ENCODE data around the gene TACSTD2. TPM values are rescaled to one million over a fixed set of nuclear protein-coding genes. Genes with fewer than 3 reads are reported as not detected.

The TACSTD2 gene
- total and polyA plus RNA-seq, 2 of the 13 experiments (the other 11 are each of a cell fraction or from before 2014, with no cell fraction given): not detected

DNA sequence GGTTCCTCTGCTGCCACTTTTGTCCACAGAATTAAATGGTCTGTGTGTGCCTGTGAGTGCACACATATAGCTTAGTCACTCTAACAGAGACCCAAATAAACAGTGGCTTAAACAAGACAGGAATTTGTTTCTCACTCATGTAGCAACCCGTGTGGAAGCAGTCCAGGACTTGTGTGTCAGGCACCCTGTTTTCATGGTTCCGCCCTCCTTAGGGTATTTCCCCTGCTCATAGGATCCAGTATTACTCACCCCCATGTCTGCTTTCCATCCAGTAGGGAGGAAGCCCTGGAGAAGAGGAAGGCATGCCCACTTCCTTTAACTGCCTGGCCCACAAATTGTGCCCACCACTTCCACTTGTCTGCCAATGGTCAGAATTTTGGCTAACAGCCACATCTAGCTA is 41.3 kb upstream of the TACSTD2 start:
- no peak for DNase-seq (ENCODE audit: low spot score)
- no peaks in the 10 kb centered on the region for H3K9me3 ChIP-seq (ENCODE audit: low read length)
- ATAC-seq: no peak
- ChIA-PET POLR2A (no interaction called here), CTCF (ENCODE audit: low intra/inter-chr PET ratio, low total read pairs) (no interaction called here)
- H3K36me3 ChIP-seq (replicated peaks in 1 of 2; ENCODE audit: control insufficient read depth in 1 of 2, insufficient read depth in 2 of 2, low read length in 2 of 2): no peaks in the 10 kb centered on the region
- intact Hi-C loops (cut with micrococcal nuclease; ENCODE audit: unreplicated experiment): no loop called here
- no peak overlapping the region for H2AFZ ChIP-seq (ENCODE audit: low read length)
- no peak overlapping the region for H3K4me2 ChIP-seq (ENCODE audit: low read depth, low read length)
- in situ Hi-C loops (cut with HindIII; ENCODE audit: extremely low pct_ligation_motif_present, low pct_unique_long_range_greater_than_20kb): no loop called here
- TF ChIP-seq KLF9 (CRISPR knock-in tag; IDR thresholded peaks at IDR 0.05; ENCODE audit: low read depth) (no peak), ZNF207 (IDR thresholded peaks at IDR 0.05; ENCODE audit: borderline replicate concordance) (no peak), CCAR2 (optimal IDR thresholded peaks at IDR 0.05; ENCODE audit: low read depth, low read length) (no peak), EP300 (IDR thresholded peaks at IDR 0.05; ENCODE audit: low read depth in 2 of 2, low read length in 2 of 2) (no peak), EP300 (CRISPR knock-in tag; IDR thresholded peaks at IDR 0.05; ENCODE audit: borderline replicate concordance) (no peak), MEIS1 (CRISPR knock-in tag; IDR thresholded peaks at IDR 0.05; ENCODE audit: borderline replicate concordance) (no peak), NFIC (IDR thresholded peaks at IDR 0.05; ENCODE audit: low read length) (no peak), ELF4 (CRISPR knock-in tag; IDR thresholded peaks at IDR 0.05; ENCODE audit: borderline replicate concordance) (no peak), KAT7 (CRISPR knock-in tag; IDR thresholded peaks at IDR 0.05; ENCODE audit: borderline replicate concordance) (no peak), NR1H2 (CRISPR knock-in tag; IDR thresholded peaks at IDR 0.05; ENCODE audit: borderline replicate concordance, low read depth) (no peak), CBX5 (CRISPR knock-in tag; IDR thresholded peaks at IDR 0.05; ENCODE audit: borderline replicate concordance) (no peak), ZNF589 (CRISPR knock-in tag; conservative IDR thresholded peaks at IDR 0.05) (no peak), FOSL2 (CRISPR knock-in tag; IDR thresholded peaks at IDR 0.05) (no peak)
- TF ChIP-seq, protein P1, sequence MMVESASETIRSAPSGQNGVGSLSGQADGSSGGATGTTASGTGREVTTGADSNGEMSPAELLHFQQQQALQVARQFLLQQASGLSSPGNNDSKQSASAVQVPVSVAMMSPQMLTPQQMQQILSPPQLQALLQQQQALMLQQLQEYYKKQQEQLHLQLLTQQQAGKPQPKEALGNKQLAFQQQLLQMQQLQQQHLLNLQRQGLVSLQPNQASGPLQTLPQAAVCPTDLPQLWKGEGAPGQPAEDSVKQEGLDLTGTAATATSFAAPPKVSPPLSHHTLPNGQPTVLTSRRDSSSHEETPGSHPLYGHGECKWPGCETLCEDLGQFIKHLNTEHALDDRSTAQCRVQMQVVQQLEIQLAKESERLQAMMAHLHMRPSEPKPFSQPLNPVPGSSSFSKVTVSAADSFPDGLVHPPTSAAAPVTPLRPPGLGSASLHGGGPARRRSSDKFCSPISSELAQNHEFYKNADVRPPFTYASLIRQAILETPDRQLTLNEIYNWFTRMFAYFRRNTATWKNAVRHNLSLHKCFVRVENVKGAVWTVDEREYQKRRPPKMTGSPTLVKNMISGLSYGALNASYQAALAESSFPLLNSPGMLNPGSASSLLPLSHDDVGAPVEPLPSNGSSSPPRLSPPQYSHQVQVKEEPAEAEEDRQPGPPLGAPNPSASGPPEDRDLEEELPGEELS (CRISPR knock-in tag; IDR thresholded peaks at IDR 0.05): no peak
- TF ChIP-seq, protein P2, sequence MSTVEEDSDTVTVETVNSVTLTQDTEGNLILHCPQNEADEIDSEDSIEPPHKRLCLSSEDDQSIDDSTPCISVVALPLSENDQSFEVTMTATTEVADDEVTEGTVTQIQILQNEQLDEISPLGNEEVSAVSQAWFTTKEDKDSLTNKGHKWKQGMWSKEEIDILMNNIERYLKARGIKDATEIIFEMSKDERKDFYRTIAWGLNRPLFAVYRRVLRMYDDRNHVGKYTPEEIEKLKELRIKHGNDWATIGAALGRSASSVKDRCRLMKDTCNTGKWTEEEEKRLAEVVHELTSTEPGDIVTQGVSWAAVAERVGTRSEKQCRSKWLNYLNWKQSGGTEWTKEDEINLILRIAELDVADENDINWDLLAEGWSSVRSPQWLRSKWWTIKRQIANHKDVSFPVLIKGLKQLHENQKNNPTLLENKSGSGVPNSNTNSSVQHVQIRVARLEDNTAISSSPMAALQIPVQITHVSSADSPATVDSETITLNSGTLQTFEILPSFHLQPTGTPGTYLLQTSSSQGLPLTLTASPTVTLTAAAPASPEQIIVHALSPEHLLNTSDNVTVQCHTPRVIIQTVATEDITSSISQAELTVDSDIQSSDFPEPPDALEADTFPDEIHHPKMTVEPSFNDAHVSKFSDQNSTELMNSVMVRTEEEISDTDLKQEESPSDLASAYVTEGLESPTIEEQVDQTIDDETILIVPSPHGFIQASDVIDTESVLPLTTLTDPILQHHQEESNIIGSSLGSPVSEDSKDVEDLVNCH (CRISPR knock-in tag; IDR thresholded peaks at IDR 0.05): no peak
- FAIRE-seq: no peak
- WGBS (ENCODE audit: low lambda C conversion rate): 43% methylated on average over 2 of the region's 2 CpGs
- H3K4me1 ChIP-seq (ENCODE audit: insufficient read depth, low read length): peaks cover 11% of the 10 kb centered on the region
- H4K20me1 ChIP-seq (ENCODE audit: insufficient read depth, low read length): no peaks in the 10 kb centered on the region
- H3K9ac ChIP-seq (ENCODE audit: insufficient read depth, low read depth, low read length): no peak overlapping the region
- 0 out of 5 replicates have a peak, but pooled peaks cover 0 to 17% of the 10 kb centered on the region in 2 experiments for H3K27me3 ChIP-seq (ENCODE audit: control insufficient read depth in 1 of 2, insufficient read depth in 2 of 2, low read length in 2 of 2)
- H3K4me3 ChIP-seq (replicated peaks in 1 of 3; ENCODE audit: insufficient read depth in 1 of 3, low read depth in 2 of 3, low read length in 3 of 3): no peak overlapping the region
- no peaks in the 10 kb centered on the region for H3K79me2 ChIP-seq (ENCODE audit: insufficient read depth, low read length)
- H3K27ac ChIP-seq (ENCODE audit: extremely low read length, insufficient read depth, low read length): no peak overlapping the region
- BruUV-seq (replicated peaks): no TSS peak

All from HepG2 (cell line).